Umbilical cord (tissue), 2 donors: ENCODE data around the gene DCP1A. TPM values are rescaled to one million over a fixed set of nuclear protein-coding genes. Genes with fewer than 3 reads are reported as not detected.

Experiments
- DNase-seq: peaks from one replicate; pipeline ENCODE4 v3.0.0-alpha.2; 2015; ENCODE audit warnings: low spot score
- total RNA-seq: library from RNA; depleted of rRNA; stranded (reverse); fragments of >200 nt; gene quantifications from one replicate; pipeline ENCODE4 v1.2.3, GENCODE V29; 2014; ENCODE audit warnings: low replicate concordance; ENCODE audit not compliant: insufficient read depth

DCP1A gene
- total RNA-seq, 1 donor from 2014 or later, result 12.8 TPM

DNA sequence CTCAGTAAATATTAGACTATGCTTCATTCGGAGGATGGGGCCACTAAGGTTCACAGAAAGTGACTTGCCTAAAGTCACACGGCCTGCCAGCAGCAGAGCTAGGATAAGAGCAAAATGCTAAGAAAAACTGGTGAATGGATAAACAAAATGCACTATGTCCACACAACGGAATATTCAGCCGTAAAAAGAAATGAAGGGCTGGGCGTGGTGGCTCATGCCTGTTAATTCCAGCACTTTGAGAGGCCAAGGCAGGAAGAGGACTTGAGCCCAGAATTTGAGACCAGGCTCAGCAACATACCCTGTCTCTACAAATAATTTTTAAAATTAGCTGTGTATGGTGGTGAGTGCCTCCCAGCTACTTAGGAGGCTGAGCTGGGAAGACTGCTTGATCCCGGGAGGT, 99.2 kb downstream of the DCP1A start:
- no peak for DNase-seq

DNA sequence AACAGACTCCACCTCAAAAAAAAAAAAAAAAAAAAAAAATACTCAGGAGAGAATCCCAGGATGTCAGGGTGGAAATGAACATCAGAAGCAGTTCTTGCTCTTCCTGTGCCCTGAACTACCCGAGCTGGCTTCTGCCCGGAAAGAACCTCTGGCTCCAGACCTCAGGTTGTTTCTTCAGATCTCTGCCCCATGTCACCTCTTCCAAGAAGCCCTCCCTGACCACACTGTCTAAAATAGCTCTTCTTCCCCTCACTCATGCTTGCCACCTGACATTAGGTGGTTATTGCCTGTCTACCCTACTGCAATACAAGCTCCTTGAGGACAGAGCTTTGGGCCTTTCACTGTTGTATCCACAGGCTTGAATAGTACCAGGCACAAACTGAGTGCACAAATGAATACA, 99.7 kb downstream of the DCP1A start:
- DNase-seq, result no peak

DNA sequence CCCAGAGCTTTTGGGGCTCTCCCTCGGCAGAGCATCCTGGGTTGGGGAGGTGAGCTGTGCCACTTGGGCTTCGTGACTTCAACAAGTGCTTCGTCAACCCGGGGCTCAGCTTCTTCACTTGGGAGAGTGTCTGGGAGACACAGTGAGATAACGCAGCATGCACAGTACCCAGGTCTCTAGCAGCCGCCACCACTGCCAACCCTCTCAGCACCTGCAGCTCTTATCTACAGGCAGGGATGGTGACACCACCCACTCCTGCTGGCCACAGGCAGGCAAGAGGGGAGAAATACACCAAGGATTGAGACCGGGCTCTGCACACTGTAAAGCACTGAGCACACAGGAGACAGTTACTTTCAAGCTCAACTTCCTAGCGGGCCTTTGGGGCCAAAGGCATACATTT, 103.1 kb downstream of the DCP1A start:
- DNase-seq, result no peak

DNA sequence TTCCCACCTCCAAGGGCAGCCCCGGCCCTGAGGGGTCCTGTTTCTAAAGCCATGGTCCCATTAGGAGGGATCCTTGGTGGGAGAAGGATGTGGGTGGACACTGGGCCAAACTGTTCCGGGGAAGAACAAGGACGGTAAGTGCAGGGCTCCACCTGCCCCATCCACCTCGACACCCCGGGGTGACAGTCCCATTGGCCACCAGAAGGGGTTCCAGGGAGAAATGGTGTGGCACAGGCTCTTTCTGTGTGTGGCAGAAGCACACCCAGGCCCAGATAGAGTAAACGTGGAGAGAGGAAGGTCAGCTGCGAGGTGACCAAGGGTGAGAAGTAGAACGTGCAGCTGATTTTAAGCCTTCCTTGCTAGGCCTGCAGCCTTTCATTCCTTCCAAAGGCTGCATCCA, 103.6 kb downstream of the DCP1A start:
- DNase-seq, result no peak

DNA sequence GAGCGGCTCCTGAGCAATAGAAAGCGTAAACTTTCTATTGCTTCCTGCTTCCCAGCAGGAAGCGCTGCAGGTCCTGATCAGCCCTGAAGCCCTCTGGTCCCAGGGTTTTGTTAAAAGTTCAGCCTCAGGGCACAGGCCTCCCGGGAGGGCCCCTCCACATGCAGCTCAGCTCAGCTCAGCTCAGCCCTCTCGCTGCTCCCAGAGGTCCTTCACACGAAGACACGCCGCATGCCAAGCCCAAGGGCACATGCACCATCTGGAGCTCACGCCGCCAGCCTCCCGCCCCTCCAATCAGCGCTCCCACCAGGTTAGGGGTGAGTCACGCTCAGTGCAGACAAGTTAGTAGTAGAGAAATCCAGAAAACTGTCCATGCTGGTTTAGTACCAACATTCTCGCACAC, 104.2 kb downstream of the DCP1A start:
- peak; percentile 54 for DNase-seq

DNA sequence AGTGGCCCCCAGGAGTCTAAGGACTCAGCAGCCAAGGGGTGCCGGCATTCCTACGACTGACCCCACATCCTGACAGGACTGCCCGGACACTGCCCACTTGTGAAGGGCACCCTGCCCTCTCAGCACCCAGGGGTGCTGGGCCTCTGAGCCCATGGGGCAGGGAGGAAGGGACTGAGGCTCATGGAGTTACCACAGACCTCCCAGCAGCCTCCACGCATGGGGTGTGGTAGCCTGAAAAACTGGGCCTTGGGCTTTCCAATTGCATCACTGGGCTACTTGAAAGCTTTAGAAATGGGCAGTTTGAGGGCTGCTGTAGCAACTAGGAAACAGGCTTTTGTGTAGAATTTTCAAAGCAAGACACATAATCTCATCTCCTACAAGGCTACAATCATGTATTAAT, 104.7 kb downstream of the DCP1A start:
- no peak for DNase-seq

DNA sequence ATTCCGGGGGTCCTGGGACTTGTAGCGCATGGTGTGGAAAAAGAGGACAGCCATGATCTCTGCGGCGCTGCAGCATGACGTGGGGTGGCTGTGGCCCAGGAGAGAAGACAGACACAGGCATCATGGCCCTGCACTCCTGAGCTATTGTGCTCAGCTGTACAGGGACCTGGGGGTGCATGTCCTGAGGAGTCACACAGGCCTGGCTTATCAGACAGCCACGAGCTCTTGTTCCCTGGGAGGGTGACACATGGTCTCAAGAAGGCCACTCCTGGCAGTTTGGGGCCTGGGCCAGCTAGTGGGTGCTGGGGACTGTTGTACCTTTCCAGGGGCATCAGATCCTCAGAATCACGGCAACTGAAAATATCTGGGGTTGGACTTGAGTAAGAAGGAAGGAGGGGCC, 105.2 kb downstream of the DCP1A start:
- no peak for DNase-seq

DNA sequence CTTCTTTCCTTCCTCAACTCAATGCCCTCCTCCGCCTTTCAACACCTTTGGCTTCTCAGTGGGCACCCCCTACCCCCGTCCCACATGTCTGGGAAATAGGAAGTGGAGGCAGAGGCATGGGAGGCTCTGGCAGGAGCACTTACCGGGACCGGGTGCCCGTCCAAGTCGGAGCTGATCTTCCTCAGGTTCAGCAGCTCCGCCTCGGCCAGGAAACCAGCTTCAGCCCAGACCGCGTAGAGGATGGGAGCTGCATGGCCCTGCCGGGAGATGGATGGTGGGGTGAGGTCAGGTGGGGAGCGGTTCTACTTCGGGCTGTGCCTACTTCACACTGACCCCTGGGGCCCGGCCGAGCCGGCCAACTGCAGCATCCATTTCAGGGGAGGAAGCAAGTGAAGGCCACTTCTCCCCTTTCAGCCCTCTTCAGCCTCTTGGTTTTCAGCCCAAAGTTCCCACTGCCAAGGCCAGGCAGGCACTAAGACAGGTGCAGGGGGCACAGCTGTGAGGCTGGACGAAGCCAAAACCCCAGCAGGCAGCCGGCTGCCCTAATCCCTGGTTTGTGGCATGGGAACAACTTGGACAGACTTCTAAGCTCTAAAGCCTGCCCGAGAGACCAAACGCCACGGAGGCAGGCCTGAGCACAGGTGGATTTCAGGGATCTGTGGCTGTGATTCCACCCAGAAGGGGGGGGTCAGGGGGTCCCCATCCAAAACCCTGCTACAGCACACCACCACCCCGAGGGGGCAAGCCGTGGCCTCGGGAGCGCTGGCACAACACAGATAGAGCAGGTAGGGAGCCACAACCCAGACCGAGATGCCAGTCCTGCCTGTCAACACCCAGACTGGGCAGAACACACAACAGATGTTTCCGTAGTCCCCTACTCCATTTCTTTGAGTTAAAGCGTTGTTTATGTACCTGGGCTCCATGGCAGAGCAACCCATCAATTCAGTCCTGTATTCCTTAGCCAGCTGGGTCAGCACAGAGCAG, 106.1 kb downstream of the DCP1A start:
- no peak for DNase-seq

DNA sequence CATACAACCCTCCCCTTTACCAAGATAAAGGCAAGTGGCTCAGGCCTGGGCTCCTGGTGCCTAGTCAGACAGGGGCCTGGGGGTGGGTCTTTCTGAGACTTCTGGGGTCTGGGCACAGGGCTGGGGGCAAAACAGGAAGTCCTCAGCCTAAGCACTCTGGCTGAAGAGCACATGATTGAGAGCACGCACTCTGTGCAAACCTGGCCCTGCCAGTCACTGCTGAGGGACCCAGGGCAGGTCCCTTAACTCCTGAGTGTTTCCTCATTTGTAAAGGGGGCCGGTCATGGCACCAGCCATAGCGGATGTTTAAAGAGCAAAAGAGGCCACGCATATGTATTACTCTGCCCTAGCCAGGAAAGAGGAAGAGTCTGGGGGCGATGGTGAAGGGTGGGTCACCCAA, 107.5 kb downstream of the DCP1A start:
- DNase-seq, result no peak

DNA sequence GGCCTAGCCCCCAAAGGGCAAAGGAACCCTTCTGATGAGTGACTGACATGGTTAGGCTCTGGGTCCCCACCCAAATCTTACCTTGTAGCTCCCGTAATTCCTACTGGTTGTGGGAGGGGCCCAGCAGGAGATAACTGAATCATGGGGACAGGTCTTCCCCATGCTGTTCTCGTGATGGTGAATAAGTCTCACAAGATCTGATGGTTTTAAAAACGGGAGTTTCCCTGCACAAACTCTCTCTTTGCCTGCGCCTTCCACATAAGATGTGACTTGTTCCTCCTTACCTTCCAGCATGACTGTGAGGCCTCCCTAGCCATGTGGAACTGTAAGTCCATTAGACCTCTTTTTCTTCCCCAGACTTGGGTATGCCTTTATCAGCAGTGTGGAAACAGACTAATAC, 108.5 kb downstream of the DCP1A start:
- DNase-seq, result no peak

DNA sequence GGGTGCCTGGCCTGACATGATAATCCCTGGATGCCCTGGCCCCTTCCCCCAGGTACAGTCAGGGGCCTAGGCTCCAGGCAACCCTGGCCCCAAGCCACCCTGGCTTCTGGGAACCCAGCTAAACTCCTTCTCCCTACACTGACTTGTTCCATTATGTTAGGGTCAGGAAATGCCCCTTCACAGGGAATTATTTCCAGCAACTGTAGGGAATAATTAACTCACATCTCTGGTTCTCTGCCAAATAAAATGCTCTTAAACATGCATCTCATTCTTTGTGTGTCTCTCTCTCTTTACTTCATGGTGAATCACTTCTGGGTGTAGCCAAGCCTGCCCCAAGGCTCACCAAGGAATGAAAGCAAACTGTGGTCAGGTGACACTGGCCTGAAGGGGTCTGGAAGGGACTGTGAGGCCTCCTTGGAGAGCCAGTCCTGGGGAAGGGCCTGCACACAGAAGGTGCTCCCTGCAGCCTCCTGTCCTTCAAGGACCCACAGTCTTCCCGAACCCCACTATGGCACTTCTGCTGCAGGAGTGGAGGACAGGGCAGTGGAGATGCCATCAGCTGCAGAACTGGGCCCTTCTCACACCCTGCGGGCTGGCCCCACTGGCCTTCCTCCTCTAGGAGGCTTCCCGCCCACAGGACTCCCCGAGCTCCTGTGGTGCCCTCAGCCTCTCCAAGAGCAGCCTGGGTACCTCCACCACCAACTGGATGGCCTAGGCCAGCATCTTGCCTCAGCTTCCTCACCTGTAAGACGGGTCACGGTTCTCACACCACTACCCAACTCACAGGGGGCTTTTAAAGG, 109.1 kb downstream of the DCP1A start:
- DNase-seq, result peak; percentile 63

DNA sequence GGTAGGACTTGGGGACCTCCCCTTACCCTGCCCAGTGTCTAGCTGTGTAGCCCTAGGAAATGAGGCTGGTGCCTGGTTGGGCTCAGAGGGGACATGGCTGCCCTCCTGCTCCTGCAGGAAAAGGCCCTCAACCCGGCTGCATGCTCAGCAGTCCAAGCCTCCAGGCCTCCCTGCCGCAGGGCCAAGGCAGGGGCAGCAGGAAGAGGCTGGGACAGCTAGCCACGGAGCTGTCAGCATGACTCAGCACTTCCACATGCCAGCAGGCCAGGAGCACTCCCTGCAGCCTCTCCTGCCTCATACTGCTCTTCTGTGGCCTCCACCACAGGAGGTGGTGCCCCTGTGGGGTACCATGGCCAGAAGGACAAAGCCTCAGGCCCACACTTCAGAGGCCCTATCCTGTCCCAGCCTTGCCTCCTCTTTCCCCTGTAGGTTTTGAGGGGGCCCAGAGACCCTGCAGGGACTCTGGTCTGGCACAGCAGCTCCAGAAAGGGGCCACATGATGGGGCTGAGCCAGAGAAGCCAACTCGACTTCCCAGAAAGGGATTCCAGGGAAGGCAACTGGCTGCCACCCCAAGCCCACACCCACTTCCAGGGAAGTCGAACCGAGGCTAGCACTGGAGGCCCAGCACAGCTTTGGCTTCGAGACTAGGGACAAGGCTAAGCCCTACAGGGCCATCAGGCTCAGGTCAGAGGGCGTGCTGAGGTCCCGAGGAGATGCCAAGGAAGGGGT, 111.1 kb downstream of the DCP1A start:
- DNase-seq, result peak; percentile 33

DNA sequence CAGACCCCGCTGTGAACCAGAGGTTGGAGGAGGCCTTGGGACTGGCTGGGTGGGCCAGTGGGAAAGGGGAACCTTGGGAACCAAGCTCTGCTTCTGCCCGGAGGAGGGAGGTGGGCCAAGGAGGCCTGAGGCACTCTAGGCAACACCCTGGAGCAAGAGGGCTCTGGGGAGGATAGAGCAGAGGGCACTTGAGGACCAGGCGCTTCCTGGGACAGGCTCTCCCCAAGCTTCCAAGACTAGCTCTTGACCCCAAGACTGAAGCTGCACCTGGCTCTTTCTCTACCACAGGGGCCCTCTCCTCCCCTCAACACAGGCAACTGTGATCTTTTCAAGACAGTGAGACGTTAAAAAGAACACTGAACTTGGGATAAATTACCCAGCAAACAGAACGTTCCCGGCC, 111.8 kb downstream of the DCP1A start:
- DNase-seq, result no peak

DNA sequence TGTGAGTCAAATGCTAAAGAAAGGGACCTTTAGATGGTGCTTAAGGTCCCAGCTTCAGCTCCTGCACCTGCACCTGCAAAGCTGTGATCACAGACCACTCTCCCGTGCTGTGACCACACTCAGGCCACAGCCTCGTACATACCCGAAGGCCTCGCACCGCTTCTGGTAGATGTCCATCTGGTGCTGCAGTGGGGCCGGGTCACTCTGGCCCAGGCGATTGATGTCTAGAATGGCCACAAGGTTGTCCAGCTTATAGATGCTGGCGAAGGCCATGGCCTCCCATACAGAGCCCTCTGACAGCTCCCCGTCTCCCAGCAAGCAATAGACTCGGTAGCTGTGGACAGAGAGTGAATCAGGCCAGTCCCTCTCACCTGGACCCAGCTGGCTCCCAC, 112.5 kb downstream of the DCP1A start:
- no peak for DNase-seq

DNA sequence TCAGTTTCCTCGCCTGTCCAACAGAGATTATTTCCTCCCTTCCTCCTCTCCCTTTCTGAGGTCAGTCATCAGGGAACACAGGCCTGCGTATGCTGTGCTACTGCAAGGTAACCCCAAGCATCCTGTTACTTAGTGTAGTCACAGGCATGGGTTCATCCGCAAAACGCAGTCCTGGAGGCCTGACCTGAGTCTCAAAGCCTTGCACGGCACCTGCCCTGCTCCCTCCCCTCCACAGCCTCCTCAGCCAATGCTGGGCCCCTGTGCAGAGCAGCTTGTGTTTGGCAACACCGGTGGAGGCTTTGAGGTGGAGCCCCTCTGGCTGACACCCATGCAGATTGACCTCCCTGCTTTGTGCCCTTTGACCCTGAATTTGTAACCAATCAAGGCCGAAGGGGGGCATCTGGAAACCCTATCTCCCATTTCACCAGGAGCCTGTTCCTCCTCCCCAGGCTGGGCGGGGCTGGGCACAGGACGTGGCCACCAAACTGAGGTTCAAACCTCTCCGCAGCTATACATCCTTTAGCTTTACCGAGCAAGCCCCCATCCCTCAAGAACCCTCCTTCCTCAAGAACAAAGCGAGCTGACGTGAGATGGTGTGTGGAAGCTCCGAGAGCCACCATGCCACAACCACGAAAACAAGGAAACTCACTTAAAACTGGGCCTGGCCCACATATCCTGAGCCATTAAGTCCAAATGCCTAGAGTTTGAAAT, 113.1 kb downstream of the DCP1A start:
- no peak for DNase-seq

Other genes starting within 250 kb of the DCP1A start
- gene RFT1, start 217.1 kb downstream of the DCP1A start, total RNA-seq, result 10.4 TPM
- 1.7 TPM for gene PRKCD, start 186.3 kb downstream of the DCP1A start, total RNA-seq
- gene TKT, start 91.5 kb downstream of the DCP1A start, total RNA-seq, result 76.1 TPM
- 11.6 TPM for gene CACNA1D, start 147.1 kb upstream of the DCP1A start, total RNA-seq